ENCODE measurements around the gene GSTK1. TPM values are rescaled to one million over a fixed set of nuclear protein-coding genes. Genes with fewer than 3 reads are reported as not detected.
A peak's percentile ranks its signal among the peaks of the same experiment; 100 is the strongest.

The GSTK1 gene
- total RNA-seq, 2 experiments from 2014 or later = 245 to 259 TPM

DNA sequence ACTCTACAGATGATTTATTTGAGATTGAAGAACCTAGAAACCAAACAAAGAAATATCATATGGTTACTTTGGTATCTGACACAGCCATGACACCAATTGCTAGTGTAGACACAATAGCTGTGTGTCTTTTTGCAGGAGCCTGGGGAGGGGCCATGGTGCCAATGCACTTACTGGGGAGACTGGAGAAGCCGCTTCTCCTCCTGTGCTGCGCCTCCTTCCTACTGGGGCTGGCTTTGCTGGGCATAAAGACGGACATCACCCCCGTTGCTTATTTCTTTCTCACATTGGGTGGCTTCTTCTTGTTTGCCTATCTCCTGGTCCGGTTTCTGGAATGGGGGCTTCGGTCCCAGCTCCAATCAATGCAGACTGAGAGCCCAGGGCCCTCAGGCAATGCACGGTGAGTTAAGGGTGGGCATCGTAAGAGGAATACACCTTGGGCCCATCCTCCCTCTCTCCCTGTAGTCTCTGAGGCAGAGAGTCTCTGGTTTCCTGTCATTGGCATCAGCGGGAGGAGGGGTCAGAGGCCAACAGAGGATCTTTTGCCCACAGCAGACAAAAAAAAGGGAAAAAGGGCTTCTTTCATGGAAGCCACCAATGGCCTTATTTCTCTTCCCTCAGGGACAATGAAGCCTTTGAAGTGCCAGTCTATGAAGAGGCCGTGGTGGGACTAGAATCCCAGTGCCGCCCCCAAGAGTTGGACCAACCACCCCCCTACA is 22.7 kb downstream of the GSTK1 start:
- Histone ChIP-seq H3K27me3 (ENCODE audit: control insufficient read depth in 1 of 2, insufficient read depth in 2 of 2, low read length in 2 of 2) (no peaks in the 10 kb centered on the region), H3K27ac (ENCODE audit: low read depth in 1 of 2, low read length in 2 of 2) (no peak overlapping the region), H3K9me3 (ENCODE audit: control insufficient read depth in 1 of 2, insufficient read depth in 1 of 2, low read length in 2 of 2) (no peaks in the 10 kb centered on the region), H3K4me3 (ENCODE audit: low read length) (no peak overlapping the region), H3K4me1 (ENCODE audit: insufficient read depth, low read length) (peaks cover 40% of the 10 kb centered on the region), H3K36me3 (ENCODE audit: insufficient read depth, low read length) (peaks cover 8% of the 10 kb centered on the region)
- ChIA-PET POLR2A (interaction anchor here (3.6 kb wide), 2 partner anchors 22 to 95 kb away, joined by 17 to 32 read pairs; partner anchors contain the start of genes GSTK1 and ZYX), CTCF (interaction anchor here (0.6 to 1.0 kb wide), 2 partner anchors 45 to 227 kb away, joined by 3 to 5 read pairs (median 5); no protein-coding TSS in a partner anchor)
- H3K4me1 Mint-ChIP-seq (ENCODE audit: low read depth) = peaks cover 61% of the 10 kb centered on the region
- no peak overlapping the region for H3K27ac Mint-ChIP-seq
- TF ChIP-seq, protein P1, sequence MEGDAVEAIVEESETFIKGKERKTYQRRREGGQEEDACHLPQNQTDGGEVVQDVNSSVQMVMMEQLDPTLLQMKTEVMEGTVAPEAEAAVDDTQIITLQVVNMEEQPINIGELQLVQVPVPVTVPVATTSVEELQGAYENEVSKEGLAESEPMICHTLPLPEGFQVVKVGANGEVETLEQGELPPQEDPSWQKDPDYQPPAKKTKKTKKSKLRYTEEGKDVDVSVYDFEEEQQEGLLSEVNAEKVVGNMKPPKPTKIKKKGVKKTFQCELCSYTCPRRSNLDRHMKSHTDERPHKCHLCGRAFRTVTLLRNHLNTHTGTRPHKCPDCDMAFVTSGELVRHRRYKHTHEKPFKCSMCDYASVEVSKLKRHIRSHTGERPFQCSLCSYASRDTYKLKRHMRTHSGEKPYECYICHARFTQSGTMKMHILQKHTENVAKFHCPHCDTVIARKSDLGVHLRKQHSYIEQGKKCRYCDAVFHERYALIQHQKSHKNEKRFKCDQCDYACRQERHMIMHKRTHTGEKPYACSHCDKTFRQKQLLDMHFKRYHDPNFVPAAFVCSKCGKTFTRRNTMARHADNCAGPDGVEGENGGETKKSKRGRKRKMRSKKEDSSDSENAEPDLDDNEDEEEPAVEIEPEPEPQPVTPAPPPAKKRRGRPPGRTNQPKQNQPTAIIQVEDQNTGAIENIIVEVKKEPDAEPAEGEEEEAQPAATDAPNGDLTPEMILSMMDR (IDR thresholded peaks at IDR 0.05) = no peak
- ATAC-seq (ENCODE audit: poor library complexity) (no peak), DNase-seq (no peak)
- H3K27me3 Mint-ChIP-seq = no peaks in the 10 kb centered on the region
- H3K36me3 Mint-ChIP-seq (ENCODE audit: low read depth) = peaks cover 25% of the 10 kb centered on the region
- no peaks in the 10 kb centered on the region for H3K9me3 Mint-ChIP-seq
- intact Hi-C loops (cut with DNase I, micrococcal nuclease) = loop anchor here in 1 of 2 experiments (2.0 to 10.0 kb wide), 3 partner anchors 21 to 431 kb away; partner anchors contain the start of genes EPHA1 and EPHB6
- peak overlapping the region; percentile 11 for H3K4me3 Mint-ChIP-seq

- H3K27ac Mint-ChIP-seq = peak overlapping the region; percentile 88
- CTCF ChIA-PET = interaction anchor here (0.9 to 1.9 kb wide), 2 partner anchors 23 to 46 kb away, joined by 5 read pairs; partner anchors contain the start of gene GSTK1
Observed at GRCh38 chr7:143286522-143286890, 23.3 kb downstream of the GSTK1 start.

DNA sequence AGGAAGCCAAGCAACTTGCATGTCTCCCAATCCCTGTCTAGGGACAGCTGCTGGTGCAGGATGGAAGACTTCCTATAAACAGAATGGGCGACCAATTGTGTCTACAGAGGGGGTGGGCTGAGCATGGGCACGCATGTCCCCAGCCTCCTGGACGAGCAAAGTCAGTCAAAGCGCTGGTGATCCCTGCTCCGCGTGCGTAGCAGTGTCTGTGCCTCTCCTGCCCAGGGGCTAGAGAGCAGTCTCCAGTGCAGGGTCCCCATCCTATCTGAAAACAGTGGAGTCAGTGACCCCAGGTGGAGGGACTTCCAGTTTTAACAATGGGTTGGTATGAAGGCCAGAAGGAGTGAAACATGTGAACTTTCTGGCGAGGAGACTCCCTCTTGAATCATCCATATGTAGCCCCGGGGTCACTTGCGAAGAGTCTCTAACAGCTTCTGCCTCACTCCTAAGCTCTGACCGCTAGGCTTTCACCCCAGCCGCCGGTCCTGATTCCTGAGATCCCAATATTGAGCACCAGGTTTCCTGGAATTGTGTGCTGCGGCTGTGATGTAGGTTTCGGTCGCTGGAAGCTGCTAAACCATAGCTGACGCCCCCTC is 24.2 kb downstream of the GSTK1 start:
- Histone ChIP-seq H3K27ac (ENCODE audit: low read depth in 1 of 2, low read length in 2 of 2) (peak overlapping the region; percentile 39 to 68), H3K4me1 (ENCODE audit: insufficient read depth, low read length) (peaks cover 44% of the 10 kb centered on the region), H3K4me3 (ENCODE audit: low read length) (peak overlapping the region; percentile 54), H3K9me3 (ENCODE audit: control insufficient read depth in 1 of 2, insufficient read depth in 1 of 2, low read length in 2 of 2) (no peaks in the 10 kb centered on the region), H3K36me3 (ENCODE audit: insufficient read depth, low read length) (peaks cover 21% of the 10 kb centered on the region), H3K27me3 (ENCODE audit: control insufficient read depth in 1 of 2, insufficient read depth in 2 of 2, low read length in 2 of 2) (no peaks in the 10 kb centered on the region)
- ATAC-seq (ENCODE audit: poor library complexity) = no peak
- Mint-ChIP-seq H3K4me1 (ENCODE audit: low read depth) (peaks cover 66% of the 10 kb centered on the region), H3K27ac (peak overlapping the region; percentile 88), H3K4me3 (peak overlapping the region; percentile 96), H3K9me3 (no peaks in the 10 kb centered on the region), H3K27me3 (no peaks in the 10 kb centered on the region), H3K36me3 (ENCODE audit: low read depth) (peaks cover 39% of the 10 kb centered on the region)
- TF ChIP-seq, protein P1 (IDR thresholded peaks at IDR 0.05) = no peak
- CTCF ChIA-PET = interaction anchor here (1.0 to 1.9 kb wide), 7 partner anchors 21 to 47 kb away, joined by 3 to 5 read pairs (median 3); partner anchors contain the start of gene GSTK1
- POLR2A ChIA-PET = interaction anchor here (0.9 to 3.6 kb wide), 24 partner anchors 8 to 479 kb away, joined by 3 to 32 read pairs (median 6); partner anchors contain the start of genes GSTK1 and ZYX
- intact Hi-C loops (cut with DNase I, micrococcal nuclease) = loop anchor here in 1 of 2 experiments (5.0 to 10.0 kb wide), 2 partner anchors 120 to 433 kb away; partner anchors contain the start of genes EPHA1 and EPHB6
- no peak for DNase-seq

More at GRCh38 chr7:143286522-143286890, 23.3 kb downstream of the GSTK1 start:
- Histone ChIP-seq H3K36me3 (ENCODE audit: insufficient read depth, low read length) (peaks cover 14% of the 10 kb centered on the region), H3K4me3 (ENCODE audit: low read length) (no peak overlapping the region), H3K9me3 (ENCODE audit: control insufficient read depth in 1 of 2, insufficient read depth in 1 of 2, low read length in 2 of 2) (no peaks in the 10 kb centered on the region), H3K27me3 (ENCODE audit: control insufficient read depth in 1 of 2, insufficient read depth in 2 of 2, low read length in 2 of 2) (no peaks in the 10 kb centered on the region), H3K27ac (ENCODE audit: low read depth in 1 of 2, low read length in 2 of 2) (no peak overlapping the region), H3K4me1 (ENCODE audit: insufficient read depth, low read length) (peaks cover 43% of the 10 kb centered on the region)
- POLR2A ChIA-PET = interaction anchor here (1.9 to 3.6 kb wide), 4 partner anchors 22 to 100 kb away, joined by 5 to 32 read pairs (median 11); partner anchors contain the start of genes GSTK1 and ZYX
- H3K4me3 Mint-ChIP-seq = peak overlapping the region; percentile 96
- intact Hi-C loops (cut with DNase I, micrococcal nuclease) = loop anchor here in 1 of 2 experiments (5.0 to 10.0 kb wide), 2 partner anchors 121 to 432 kb away; partner anchors contain the start of genes EPHA1 and EPHB6
- no peak for ATAC-seq (ENCODE audit: poor library complexity)
- no peak for DNase-seq
- no peaks in the 10 kb centered on the region for H3K9me3 Mint-ChIP-seq
- TF ChIP-seq, protein P1 (IDR thresholded peaks at IDR 0.05) = no peak
- peaks cover 64% of the 10 kb centered on the region for H3K4me1 Mint-ChIP-seq (ENCODE audit: low read depth)
- H3K36me3 Mint-ChIP-seq (ENCODE audit: low read depth) = peaks cover 30% of the 10 kb centered on the region
- no peaks in the 10 kb centered on the region for H3K27me3 Mint-ChIP-seq
